HL-60 (cell line): ENCODE data around the gene PCDHGA7.
A peak's percentile ranks its signal among the peaks of the same experiment; 100 is the strongest.
"Not testable (repeated sequence)": the region's sequence is repeated elsewhere in the genome, so short reads cannot be mapped to it uniquely, and the experiment has no call there.

Experiments
- DNase-seq, 2 experiments: peaks; one replicate each; pipeline ENCODE4 v3.0.0-alpha.2; 2010 to 2020; ENCODE audit warnings: low read depth in 1 of 2, low spot score in 1 of 2
- H3K27ac ChIP-seq: fragments of 250-450 bp; sonication (Bioruptor Pico); replicated peaks from 2 replicates; pipeline ENCODE4 v1.5.1; 2020; ENCODE audit warnings: mild to moderate bottlenecking, moderate library complexity
- H3K27me3 ChIP-seq: fragments of 250-450 bp; sonication (Bioruptor Pico); 2 replicates; pipeline ENCODE4 v1.5.1; 2021; ENCODE audit warnings: mild to moderate bottlenecking, moderate library complexity; ENCODE audit not compliant: insufficient read depth, poor library complexity, severe bottlenecking
- H3K4me3 ChIP-seq: replicated peaks from 2 replicates; pipeline ENCODE4 v1.5.1; 2011; ENCODE audit warnings: mild to moderate bottlenecking, control low read depth, low read length; ENCODE audit not compliant: insufficient read depth
- CTCF ChIP-seq: IDR thresholded peaks from one replicate; pipeline ENCODE4 v1.5.1; 2011; ENCODE audit warnings: low read length, control low read depth, inconsistent platforms; ENCODE audit not compliant: insufficient read depth
- GABPA ChIP-seq: IDR thresholded peaks from 2 replicates; pipeline ENCODE4 v1.6.1; 2012; ENCODE audit warnings: low read depth
- POLR2AphosphoS5 ChIP-seq: IDR thresholded peaks from 2 replicates; pipeline ENCODE4 v1.6.1; 2012; ENCODE audit warnings: low read depth
- REST ChIP-seq: IDR thresholded peaks from 2 replicates; pipeline ENCODE4 v1.6.1; 2012; ENCODE audit warnings: low read depth; ENCODE audit not compliant: insufficient replicate concordance
- SPI1 ChIP-seq: IDR thresholded peaks from 2 replicates; pipeline ENCODE4 v1.6.1; 2012; ENCODE audit warnings: low read depth, mild to moderate bottlenecking, borderline replicate concordance
- long read RNA-seq: library from polyadenylated mRNA; unstranded; transcript quantifications from one replicate; pipeline ENCODE4 v2.0.0, GENCODE V29; 2020

The PCDHGA7 gene
- long read RNA-seq: 0 reads

- TF ChIP-seq REST (no peak), SPI1 (no peak), POLR2AphosphoS5 (no peak), GABPA (no peak), CTCF (peak; percentile 33)
- no peak within 1 kb of the TSS; the same call in 1 of the 2 replicates for H3K27ac ChIP-seq
- DNase-seq: peak in 1 of 2 experiments; percentile 32
- peak within 1 kb of the TSS; percentile 47 for H3K4me3 ChIP-seq
- H3K27me3 ChIP-seq: no peaks in the 10 kb centered on the region
Observed at GRCh38 chr5:141382469-141383294, at the start of gene PCDHGA7. Gene PCDHGA7 (plus strand): TSS chr5:141382742. CDS start chr5:141382900, 158 bp downstream.

- Histone ChIP-seq H3K4me3 (no peak within 1 kb of the TSS), H3K27ac (no peak within 1 kb of the TSS), H3K27me3 (no peaks in the 10 kb centered on the region)
- DNase-seq: no peak
- TF ChIP-seq SPI1: no peak
- TF ChIP-seq GABPA: no peak
- no peak for TF ChIP-seq POLR2AphosphoS5
- TF ChIP-seq CTCF: no peak
- TF ChIP-seq REST: no peak
Observed at GRCh38 chr5:141338538-141339306, 43.8 kb upstream of the PCDHGA7 start, which contains the start of gene PCDHGA2. Gene PCDHGA2 (plus strand): TSS chr5:141338760.

GRCh38 chr5:141340781-141341354, 41.7 kb upstream of the PCDHGA7 start:
- not testable (repeated sequence) for H3K4me3 ChIP-seq, H3K27me3 ChIP-seq, DNase-seq, H3K27ac ChIP-seq

- Histone ChIP-seq H3K4me3 (no peak overlapping the region), H3K27ac (no peak overlapping the region), H3K27me3 (no peaks in the 10 kb centered on the region)
- no peak for TF ChIP-seq GABPA
- TF ChIP-seq CTCF: no peak
- no peak for TF ChIP-seq REST
- TF ChIP-seq SPI1: no peak
- TF ChIP-seq POLR2AphosphoS5: no peak
- no peak for DNase-seq
Observed at GRCh38 chr5:141342773-141343172, 39.8 kb upstream of the PCDHGA7 start.
